ENCODE results near the gene TRAPPC5.

TRAPPC5 gene

DNA sequence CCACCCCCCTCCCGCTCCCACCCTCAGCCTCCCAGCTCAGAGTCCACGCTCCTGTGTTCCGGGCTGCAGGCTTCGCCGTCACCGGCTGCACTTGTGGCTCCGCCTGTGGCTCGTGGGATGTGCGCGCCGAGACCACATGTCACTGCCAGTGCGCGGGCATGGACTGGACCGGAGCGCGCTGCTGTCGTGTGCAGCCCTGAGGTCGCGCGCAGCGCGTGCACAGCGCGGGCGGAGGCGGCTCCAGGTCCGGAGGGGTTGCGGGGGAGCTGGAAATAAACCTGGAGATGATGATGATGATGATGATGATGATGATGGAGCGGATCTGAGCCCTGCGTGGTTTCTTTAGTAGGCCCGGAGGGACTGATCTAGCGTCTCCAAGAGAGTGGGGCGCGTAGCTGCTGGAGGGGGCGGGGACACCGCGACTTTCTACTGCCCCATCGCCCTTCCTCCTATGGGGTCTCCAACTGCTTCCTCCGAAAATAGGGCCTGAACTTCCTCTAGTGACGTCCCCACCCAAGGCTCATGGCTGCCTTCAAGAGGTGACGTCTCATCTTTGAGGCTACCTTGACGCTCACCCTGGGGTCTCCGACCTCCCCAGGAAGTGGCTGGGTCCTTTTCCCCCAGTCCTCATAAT lies 10.4 kb upstream of the TRAPPC5 start:
- H3K9me3 ChIP-seq (ENCODE audit: control insufficient read depth, low read length) = no peaks in the 10 kb centered on the region
- no peak overlapping the region for H3K4me3 ChIP-seq (ENCODE audit: low read length)
- peaks cover 26% of the 10 kb centered on the region for H3K27me3 ChIP-seq (ENCODE audit: control insufficient read depth, insufficient read depth, low read length)
- H3K36me3 ChIP-seq (ENCODE audit: control insufficient read depth, insufficient read depth, low read length) = no peaks in the 10 kb centered on the region
- no peak overlapping the region for H3K9ac ChIP-seq (ENCODE audit: low read length)
- peaks cover 3% of the 10 kb centered on the region for H3K4me1 ChIP-seq (ENCODE audit: control insufficient read depth, insufficient read depth, low read length)

- peaks cover 3% of the 10 kb centered on the region for H3K4me1 ChIP-seq (ENCODE audit: control insufficient read depth, insufficient read depth, low read length)
- H3K4me3 ChIP-seq (ENCODE audit: low read length) = no peak overlapping the region
- no peaks in the 10 kb centered on the region for H3K36me3 ChIP-seq (ENCODE audit: control insufficient read depth, insufficient read depth, low read length)
- no peak overlapping the region for H3K9ac ChIP-seq (ENCODE audit: low read length)
- H3K27me3 ChIP-seq (ENCODE audit: control insufficient read depth, insufficient read depth, low read length) = peaks cover 27% of the 10 kb centered on the region
- H3K9me3 ChIP-seq (ENCODE audit: control insufficient read depth, low read length) = no peaks in the 10 kb centered on the region
These were observed 9.8 kb upstream of the TRAPPC5 start for GRCh38 chr19:7670790-7671189.

GRCh38 chr19:7672522-7672921 lies 8.1 kb upstream of the TRAPPC5 start:
- H3K4me3 ChIP-seq (ENCODE audit: low read length) = no peak overlapping the region
- H3K4me1 ChIP-seq (ENCODE audit: control insufficient read depth, insufficient read depth, low read length) = peaks cover 3% of the 10 kb centered on the region
- no peak overlapping the region for H3K9ac ChIP-seq (ENCODE audit: low read length)
- H3K9me3 ChIP-seq (ENCODE audit: control insufficient read depth, low read length) = no peaks in the 10 kb centered on the region
- H3K27me3 ChIP-seq (ENCODE audit: control insufficient read depth, insufficient read depth, low read length) = peaks cover 35% of the 10 kb centered on the region
- H3K36me3 ChIP-seq (ENCODE audit: control insufficient read depth, insufficient read depth, low read length) = no peaks in the 10 kb centered on the region

- H3K27me3 ChIP-seq (ENCODE audit: control insufficient read depth, insufficient read depth, low read length) = peaks cover 40% of the 10 kb centered on the region
- H3K9ac ChIP-seq (ENCODE audit: low read length) = no peak overlapping the region
- peaks cover 3% of the 10 kb centered on the region for H3K4me1 ChIP-seq (ENCODE audit: control insufficient read depth, insufficient read depth, low read length)
- no peaks in the 10 kb centered on the region for H3K36me3 ChIP-seq (ENCODE audit: control insufficient read depth, insufficient read depth, low read length)
- no peak overlapping the region for H3K4me3 ChIP-seq (ENCODE audit: low read length)
- H3K9me3 ChIP-seq (ENCODE audit: control insufficient read depth, low read length) = no peaks in the 10 kb centered on the region
These were observed 6.3 kb upstream of the TRAPPC5 start for GRCh38 chr19:7674010-7675005.

DNA sequence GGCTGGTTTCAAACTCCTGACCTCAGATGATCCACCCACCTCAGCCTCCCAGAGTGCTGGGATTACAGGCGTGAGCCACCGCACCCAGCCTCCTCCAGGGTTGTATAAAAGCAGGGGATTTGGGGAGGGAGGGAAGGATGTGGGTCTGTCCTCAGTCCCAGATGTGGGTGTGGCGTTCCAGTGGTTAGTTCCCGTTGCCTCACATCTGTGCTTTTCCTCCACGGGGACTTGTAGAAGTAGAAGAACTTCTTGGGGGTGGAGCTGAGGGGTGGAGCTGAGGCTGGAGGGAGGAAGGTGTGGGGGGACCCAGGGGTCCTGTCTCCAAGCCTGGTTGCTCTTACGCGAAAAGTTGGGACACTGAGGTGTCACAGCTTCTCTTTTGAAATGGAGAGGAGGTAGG lies 4.3 kb upstream of the TRAPPC5 start:
- Histone ChIP-seq H3K4me3 (ENCODE audit: low read length) (no peak overlapping the region), H3K27me3 (ENCODE audit: control insufficient read depth, insufficient read depth, low read length) (peaks cover 31% of the 10 kb centered on the region), H3K4me1 (ENCODE audit: control insufficient read depth, insufficient read depth, low read length) (peaks cover 4% of the 10 kb centered on the region)

GRCh38 chr19:7676854-7677253 lies 3.8 kb upstream of the TRAPPC5 start, which contains the start of gene MCEMP1:
TSS of gene MCEMP1 (plus strand) at chr19:7677090. CDS start at chr19:7677121, 31 bp downstream.
- Histone ChIP-seq H3K9ac (ENCODE audit: low read length) (no peak within 1 kb of the TSS), H3K36me3 (ENCODE audit: control insufficient read depth, insufficient read depth, low read length) (no peaks in the 10 kb centered on the region), H3K27me3 (ENCODE audit: control insufficient read depth, insufficient read depth, low read length) (peaks cover 28% of the 10 kb centered on the region), H3K4me3 (ENCODE audit: low read length) (no peak within 1 kb of the TSS), H3K9me3 (ENCODE audit: control insufficient read depth, low read length) (no peaks in the 10 kb centered on the region), H3K4me1 (ENCODE audit: control insufficient read depth, insufficient read depth, low read length) (peaks cover 9% of the 10 kb centered on the region)

More for the DNA sequence above, 4.3 kb upstream of the TRAPPC5 start:
- Histone ChIP-seq H3K36me3 (ENCODE audit: control insufficient read depth, insufficient read depth, low read length) (no peaks in the 10 kb centered on the region), H3K9ac (ENCODE audit: low read length) (no peak overlapping the region), H3K9me3 (ENCODE audit: control insufficient read depth, low read length) (no peaks in the 10 kb centered on the region)

GRCh38 chr19:7677669-7678311 lies 2.8 kb upstream of the TRAPPC5 start:
- no peak overlapping the region for H3K4me3 ChIP-seq (ENCODE audit: low read length)

DNA sequence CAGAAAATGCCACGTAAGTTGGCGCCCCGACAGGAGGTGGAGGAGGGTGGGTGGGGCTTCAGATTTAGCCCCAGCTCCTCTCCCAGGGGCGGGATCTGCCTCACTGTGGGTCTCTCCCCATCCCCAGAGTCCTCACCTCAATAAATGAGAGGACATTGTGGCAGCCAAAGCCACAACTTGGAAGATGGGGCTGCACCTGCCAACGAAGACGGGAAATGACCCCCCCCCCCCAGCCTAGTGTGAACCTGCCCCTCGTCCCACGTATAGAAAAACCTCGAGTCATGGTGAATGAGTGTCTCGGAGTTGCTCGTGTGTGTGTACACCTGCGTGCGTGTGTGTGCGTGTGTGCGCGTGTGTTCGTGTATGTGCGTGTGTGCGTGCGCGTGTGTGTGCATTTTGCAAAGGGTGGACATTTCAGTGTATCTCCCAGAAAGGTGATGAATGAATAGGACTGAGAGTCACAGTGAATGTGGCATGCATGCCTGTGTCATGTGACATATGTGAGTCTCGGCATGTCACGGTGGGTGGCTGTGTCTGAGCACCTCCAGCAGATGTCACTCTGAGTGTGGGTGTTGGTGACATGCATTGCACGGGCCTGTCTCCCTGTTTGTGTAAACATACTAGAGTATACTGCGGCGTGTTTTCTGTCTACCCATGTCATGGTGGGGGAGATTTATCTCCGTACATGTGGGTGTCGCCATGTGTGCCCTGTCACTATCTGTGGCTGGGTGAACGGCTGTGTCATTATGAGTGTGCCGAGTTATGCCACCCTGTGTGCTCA lies 1.5 kb upstream of the TRAPPC5 start:
- no peaks in the 10 kb centered on the region for H3K36me3 ChIP-seq (ENCODE audit: control insufficient read depth, insufficient read depth, low read length)
- H3K9me3 ChIP-seq (ENCODE audit: control insufficient read depth, low read length) = no peaks in the 10 kb centered on the region
- no peak overlapping the region for H3K4me3 ChIP-seq (ENCODE audit: low read length)
- H3K4me1 ChIP-seq (ENCODE audit: control insufficient read depth, insufficient read depth, low read length) = peaks cover 11% of the 10 kb centered on the region
- peaks cover 23% of the 10 kb centered on the region for H3K27me3 ChIP-seq (ENCODE audit: control insufficient read depth, insufficient read depth, low read length)
- H3K9ac ChIP-seq (ENCODE audit: low read length) = no peak overlapping the region

More at GRCh38 chr19:7677669-7678311, 2.8 kb upstream of the TRAPPC5 start:
- Histone ChIP-seq H3K9ac (ENCODE audit: low read length) (no peak overlapping the region), H3K4me1 (ENCODE audit: control insufficient read depth, insufficient read depth, low read length) (peaks cover 13% of the 10 kb centered on the region), H3K36me3 (ENCODE audit: control insufficient read depth, insufficient read depth, low read length) (no peaks in the 10 kb centered on the region), H3K27me3 (ENCODE audit: control insufficient read depth, insufficient read depth, low read length) (peaks cover 26% of the 10 kb centered on the region), H3K9me3 (ENCODE audit: control insufficient read depth, low read length) (no peaks in the 10 kb centered on the region)

- Histone ChIP-seq H3K4me3 (ENCODE audit: low read length) (peak overlapping the region; percentile 72), H3K9me3 (ENCODE audit: control insufficient read depth, low read length) (no peaks in the 10 kb centered on the region), H3K27me3 (ENCODE audit: control insufficient read depth, insufficient read depth, low read length) (peaks cover 23% of the 10 kb centered on the region), H3K36me3 (ENCODE audit: control insufficient read depth, insufficient read depth, low read length) (no peaks in the 10 kb centered on the region), H3K9ac (ENCODE audit: low read length) (peak overlapping the region; percentile 93), H3K4me1 (ENCODE audit: control insufficient read depth, insufficient read depth, low read length) (peaks cover 10% of the 10 kb centered on the region)
These were observed 645 bp upstream of the TRAPPC5 start for GRCh38 chr19:7679771-7680605.

DNA sequence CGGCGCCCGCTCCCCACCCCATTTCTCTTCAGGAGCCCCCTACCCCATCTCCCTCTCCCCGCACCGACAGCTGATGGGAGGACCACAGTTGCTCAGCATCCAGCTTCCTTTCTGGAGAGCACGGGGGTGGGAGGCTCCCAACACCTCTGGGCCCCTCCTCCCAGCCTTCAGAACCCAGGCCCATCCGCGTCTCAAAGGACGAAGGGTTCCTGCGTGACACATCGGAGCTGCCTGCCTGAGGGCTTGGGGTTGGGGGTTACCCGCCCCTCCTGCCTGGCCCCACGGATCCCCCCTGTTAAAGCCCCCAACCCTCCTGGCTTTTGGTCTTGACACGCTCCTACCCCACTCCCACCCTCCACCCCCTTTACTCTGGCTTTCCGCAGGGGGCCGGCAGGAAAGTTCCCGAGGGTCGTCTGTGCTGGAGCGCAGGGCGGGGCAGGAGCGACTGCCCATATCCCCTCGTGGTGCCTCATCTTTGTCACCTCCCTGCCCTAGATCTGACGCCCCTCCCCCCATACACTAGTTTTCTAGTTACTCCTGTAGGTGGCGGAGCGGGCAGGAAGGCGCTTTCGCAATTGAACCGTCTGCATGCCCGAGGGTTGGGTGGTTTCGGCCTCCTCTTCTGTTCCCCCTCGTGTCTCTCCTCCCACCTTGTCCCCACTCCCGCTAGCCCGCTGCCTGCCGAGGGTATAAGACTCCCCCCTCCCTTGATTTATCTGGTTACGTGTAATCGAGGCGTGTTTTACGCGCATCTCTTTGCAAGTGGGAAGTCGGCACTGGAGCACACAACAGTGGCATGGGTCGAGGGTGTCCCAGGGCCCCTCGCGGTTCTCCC lies 924 bp downstream of the TRAPPC5 start:
- Histone ChIP-seq H3K4me3 (ENCODE audit: low read length) (peak overlapping the region; percentile 72), H3K36me3 (ENCODE audit: control insufficient read depth, insufficient read depth, low read length) (no peaks in the 10 kb centered on the region), H3K4me1 (ENCODE audit: control insufficient read depth, insufficient read depth, low read length) (peaks cover 10% of the 10 kb centered on the region), H3K27me3 (ENCODE audit: control insufficient read depth, insufficient read depth, low read length) (peaks cover 15% of the 10 kb centered on the region), H3K9me3 (ENCODE audit: control insufficient read depth, low read length) (no peaks in the 10 kb centered on the region), H3K9ac (ENCODE audit: low read length) (peak overlapping the region; percentile 93)

Measured in mucosa of stomach (tissue), 1 donor.